ENCODE results near the gene KRT80.

DNA sequence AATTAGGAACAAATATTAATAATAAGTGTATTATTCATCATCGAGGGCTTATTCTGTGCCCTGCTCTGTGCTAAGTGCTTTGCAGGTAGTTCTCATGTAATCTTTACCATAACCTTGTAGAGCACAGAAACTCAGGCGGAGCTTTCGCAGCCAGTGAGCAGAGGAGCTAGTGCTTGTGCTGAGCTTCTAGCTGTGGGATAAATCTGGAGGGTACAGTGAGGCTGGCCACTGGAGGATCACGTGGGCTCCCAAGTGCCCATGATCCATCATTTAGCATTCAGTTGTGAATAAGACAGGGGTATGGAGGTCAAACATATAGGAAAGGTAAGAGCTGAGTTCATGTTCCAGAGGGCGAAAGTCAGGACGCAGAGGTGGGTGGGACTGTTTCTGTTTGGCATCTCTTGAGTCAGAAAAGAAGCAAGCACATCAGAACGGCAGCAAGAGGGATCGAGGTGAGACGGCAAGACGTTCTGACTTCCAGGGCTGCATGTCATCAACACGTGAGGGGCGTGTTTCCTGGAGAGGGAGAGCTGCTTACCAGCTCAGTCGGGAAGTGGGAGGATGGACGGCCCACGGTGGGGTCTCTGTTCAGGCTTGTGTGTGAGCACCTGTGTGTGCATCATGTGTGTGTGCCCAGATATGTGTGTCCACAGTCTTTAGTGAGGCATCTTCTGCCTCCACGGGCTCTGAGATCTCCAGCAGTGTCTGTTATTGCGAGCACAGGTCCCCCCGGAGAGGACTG lies 16.8 kb upstream of the KRT80 start:
- no peak for TF ChIP-seq CTCF (IDR thresholded peaks at IDR 0.05)
- no peak for TF ChIP-seq POLR2AphosphoS5 (IDR thresholded peaks at IDR 0.05)
- no peak for TF ChIP-seq POLR2A (IDR thresholded peaks at IDR 0.05)
